GM21390 (cell line): ENCODE measurements around the gene ACTN4.

Source experiments
- ATAC-seq: cut with Tn5 transposase; IDR thresholded peaks from one replicate; pipeline ENCODE4 v1.9.1; 2021; ENCODE audit not compliant: unreplicated experiment

The ACTN4 gene

GRCh38 chr19:38676878-38677646 lies 29.6 kb downstream of the ACTN4 start:
- no peak for ATAC-seq

GRCh38 chr19:38678217-38678890 lies 30.9 kb downstream of the ACTN4 start:
- no peak for ATAC-seq

GRCh38 chr19:38678891-38679494 lies 31.5 kb downstream of the ACTN4 start:
- ATAC-seq, result no peak

- ATAC-seq, result no peak
Measured at GRCh38 chr19:38679839-38680238, 32.4 kb downstream of the ACTN4 start.

- no peak for ATAC-seq
Measured at GRCh38 chr19:38682195-38682867, 34.9 kb downstream of the ACTN4 start.

GRCh38 chr19:38682872-38683392 lies 35.5 kb downstream of the ACTN4 start:
- ATAC-seq, result no peak

GRCh38 chr19:38683393-38684077 lies 36.1 kb downstream of the ACTN4 start:
- ATAC-seq, result no peak

GRCh38 chr19:38684078-38684861 lies 36.8 kb downstream of the ACTN4 start:
- ATAC-seq, result no peak

GRCh38 chr19:38684862-38685665 lies 37.6 kb downstream of the ACTN4 start:
- no peak for ATAC-seq

- no peak for ATAC-seq
Measured at GRCh38 chr19:38685666-38686529, 38.4 kb downstream of the ACTN4 start.

GRCh38 chr19:38686530-38686888 lies 39.1 kb downstream of the ACTN4 start:
- no peak for ATAC-seq

- ATAC-seq, result no peak
Measured at GRCh38 chr19:38687837-38688378, 40.5 kb downstream of the ACTN4 start.

GRCh38 chr19:38690146-38690545 lies 42.7 kb downstream of the ACTN4 start:
- ATAC-seq, result no peak

GRCh38 chr19:38690832-38691231 lies 43.4 kb downstream of the ACTN4 start:
- ATAC-seq, result no peak

- no peak for ATAC-seq
Measured at GRCh38 chr19:38691938-38692457, 44.5 kb downstream of the ACTN4 start.

- no peak for ATAC-seq
Measured at GRCh38 chr19:38692458-38693379, 45.3 kb downstream of the ACTN4 start.
